HepG2 (cell line): ENCODE measurements around the gene DNAJB11. TPM values are rescaled to one million over a fixed set of nuclear protein-coding genes. Genes with fewer than 3 reads are reported as not detected.

Experiments
- ISX ChIP-seq: sonication (generic); formaldehyde crosslinking; conservative IDR thresholded peaks from 2 replicates; pipeline ENCODE4 v1.5.0; 2020; ENCODE audit warnings: missing genetic modification reagents
- JUN ChIP-seq: sonication (generic); formaldehyde crosslinking; IDR thresholded peaks from 2 replicates; pipeline ENCODE4 v1.4.0; 2020; ENCODE audit warnings: mild to moderate bottlenecking, missing genetic modification reagents
- MAF1 ChIP-seq: sonication (generic); formaldehyde crosslinking; IDR thresholded peaks from 2 replicates; pipeline ENCODE4 v1.5.0; 2020; ENCODE audit warnings: missing genetic modification reagents, borderline replicate concordance
- MTF1 ChIP-seq: sonication (generic); formaldehyde crosslinking; IDR thresholded peaks from 2 replicates; pipeline ENCODE4 v1.5.0; 2020; ENCODE audit warnings: missing genetic modification reagents
- NCOR1 ChIP-seq: fragments of 200-600 bp; sonication (generic); IDR thresholded peaks from 2 replicates; pipeline ENCODE4 v1.7.0; 2017; ENCODE audit warnings: antibody characterized with exemption, low read length, borderline replicate concordance
- NFKB2 ChIP-seq: sonication (generic); formaldehyde crosslinking; IDR thresholded peaks from 2 replicates; pipeline ENCODE4 v1.4.0; 2020; ENCODE audit warnings: missing genetic modification reagents, borderline replicate concordance
- POLR2G ChIP-seq: fragments of 200-400 bp; formaldehyde crosslinking; IDR thresholded peaks from 2 replicates; pipeline ENCODE4 v1.6.1; 2018; ENCODE audit warnings: mild to moderate bottlenecking, low read depth, low read length, moderate library complexity
- RORA ChIP-seq: sonication (generic); formaldehyde crosslinking; IDR thresholded peaks from 2 replicates; pipeline ENCODE4 v1.5.0; 2020; ENCODE audit warnings: mild to moderate bottlenecking, missing genetic modification reagents, moderate library complexity
- SIN3A ChIP-seq: IDR thresholded peaks from 2 replicates; pipeline ENCODE4 v1.6.1; 2011; ENCODE audit warnings: low read depth, mild to moderate bottlenecking, control low read depth, low read length, borderline replicate concordance
- U2AF2 ChIP-seq: fragments of 200-400 bp; formaldehyde crosslinking; IDR thresholded peaks from 2 replicates; pipeline ENCODE4 v1.6.1; 2017; ENCODE audit warnings: low read depth, mild to moderate bottlenecking, low read length
- ZBTB1 ChIP-seq: sonication (generic); formaldehyde crosslinking; IDR thresholded peaks from 2 replicates; pipeline ENCODE4 v1.4.0; 2020; ENCODE audit warnings: missing genetic modification reagents, borderline replicate concordance
- ZNF142 ChIP-seq: sonication (generic); formaldehyde crosslinking; IDR thresholded peaks from 2 replicates; pipeline ENCODE4 v1.4.0; 2020; ENCODE audit warnings: missing genetic modification reagents
- ZNF782 ChIP-seq: sonication (generic); formaldehyde crosslinking; IDR thresholded peaks from 2 replicates; pipeline ENCODE4 v1.4.0; 2020; ENCODE audit warnings: missing genetic modification reagents, mild to moderate bottlenecking, borderline replicate concordance
- ZNF883 ChIP-seq: sonication (generic); formaldehyde crosslinking; IDR thresholded peaks from 2 replicates; pipeline ENCODE4 v1.5.1; 2020; ENCODE audit warnings: mild to moderate bottlenecking, missing genetic modification reagents; ENCODE audit errors: not compliant biosample characterization
- ZSCAN30 ChIP-seq: sonication (generic); formaldehyde crosslinking; IDR thresholded peaks from 2 replicates; pipeline ENCODE4 v1.5.0; 2020; ENCODE audit warnings: mild to moderate bottlenecking, missing genetic modification reagents
- polyA plus RNA-seq, 8 experiments: library from polyadenylated mRNA; depleted of rRNA in 3 of 8; stranded (reverse) in 7 of 8; unstranded in 1 of 8; fragments of >200 nt; fragmentation: Illumina TruSeq in 4 of 8; extraction: Trizol in 4 of 8; gene quantifications; 2 replicates each; pipeline versions ENCODE4 v1.2.1 to v1.2.3, GENCODE V29; 2011 to 2016; ENCODE audit warnings: low read depth in 4 of 8, missing spikeins in 1 of 8, mixed read lengths in 1 of 8; ENCODE audit not compliant: insufficient read depth in 1 of 8
- total RNA-seq, 5 experiments: library from RNA; depleted of rRNA; stranded (reverse); fragments of >200 nt; fragmentation: Illumina TruSeq; extraction: Trizol; gene quantifications; 2 replicates each; pipeline ENCODE4 v1.2.3, GENCODE V29; 2016; ENCODE audit warnings: low read depth in 1 of 5
- TF ChIP-seq, protein P1 (sequence below), 2 experiments: fragments of 450-650 bp in 1 of 2; sonication (generic) in 1 of 2; formaldehyde crosslinking in 1 of 2; IDR thresholded peaks; 2 replicates each; pipeline versions ENCODE4 v1.6.1 to v1.8.0; 2016 to 2022; ENCODE audit warnings: antibody characterized with exemption in 1 of 2, mild to moderate bottlenecking in 1 of 2, missing genetic modification reagents in 1 of 2

The DNAJB11 gene
- total and polyA plus RNA-seq, 2 of the 13 experiments (the other 11 are each of a cell fraction or from before 2014, with no cell fraction given) = 41.0 to 132 TPM

- TF ChIP-seq, protein P1, sequence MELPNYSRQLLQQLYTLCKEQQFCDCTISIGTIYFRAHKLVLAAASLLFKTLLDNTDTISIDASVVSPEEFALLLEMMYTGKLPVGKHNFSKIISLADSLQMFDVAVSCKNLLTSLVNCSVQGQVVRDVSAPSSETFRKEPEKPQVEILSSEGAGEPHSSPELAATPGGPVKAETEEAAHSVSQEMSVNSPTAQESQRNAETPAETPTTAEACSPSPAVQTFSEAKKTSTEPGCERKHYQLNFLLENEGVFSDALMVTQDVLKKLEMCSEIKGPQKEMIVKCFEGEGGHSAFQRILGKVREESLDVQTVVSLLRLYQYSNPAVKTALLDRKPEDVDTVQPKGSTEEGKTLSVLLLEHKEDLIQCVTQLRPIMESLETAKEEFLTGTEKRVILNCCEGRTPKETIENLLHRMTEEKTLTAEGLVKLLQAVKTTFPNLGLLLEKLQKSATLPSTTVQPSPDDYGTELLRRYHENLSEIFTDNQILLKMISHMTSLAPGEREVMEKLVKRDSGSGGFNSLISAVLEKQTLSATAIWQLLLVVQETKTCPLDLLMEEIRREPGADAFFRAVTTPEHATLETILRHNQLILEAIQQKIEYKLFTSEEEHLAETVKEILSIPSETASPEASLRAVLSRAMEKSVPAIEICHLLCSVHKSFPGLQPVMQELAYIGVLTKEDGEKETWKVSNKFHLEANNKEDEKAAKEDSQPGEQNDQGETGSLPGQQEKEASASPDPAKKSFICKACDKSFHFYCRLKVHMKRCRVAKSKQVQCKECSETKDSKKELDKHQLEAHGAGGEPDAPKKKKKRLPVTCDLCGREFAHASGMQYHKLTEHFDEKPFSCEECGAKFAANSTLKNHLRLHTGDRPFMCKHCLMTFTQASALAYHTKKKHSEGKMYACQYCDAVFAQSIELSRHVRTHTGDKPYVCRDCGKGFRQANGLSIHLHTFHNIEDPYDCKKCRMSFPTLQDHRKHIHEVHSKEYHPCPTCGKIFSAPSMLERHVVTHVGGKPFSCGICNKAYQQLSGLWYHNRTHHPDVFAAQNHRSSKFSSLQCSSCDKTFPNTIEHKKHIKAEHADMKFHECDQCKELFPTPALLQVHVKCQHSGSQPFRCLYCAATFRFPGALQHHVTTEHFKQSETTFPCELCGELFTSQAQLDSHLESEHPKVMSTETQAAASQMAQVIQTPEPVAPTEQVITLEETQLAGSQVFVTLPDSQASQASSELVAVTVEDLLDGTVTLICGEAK (IDR thresholded peaks at IDR 0.05) = no peak
- TF ChIP-seq, protein P1 (CRISPR knock-in tag; IDR thresholded peaks at IDR 0.05) = no peak
- TF ChIP-seq ZBTB1 (CRISPR knock-in tag) (no peak), POLR2G (peak; percentile 76; the same call in 1 of the 2 replicates), NFKB2 (CRISPR knock-in tag) (no peak), ZNF883 (CRISPR knock-in tag) (no peak), U2AF2 (no peak), ISX (CRISPR knock-in tag) (0 out of 2 replicates have a peak, but pooled peaks have one; percentile 19), MTF1 (CRISPR knock-in tag) (no peak), RORA (peak; percentile 84; the same call in 1 of the 2 replicates), JUN (CRISPR knock-in tag) (no peak), MAF1 (CRISPR knock-in tag) (no peak), ZNF142 (0 out of 2 replicates have a peak, but pooled peaks have one; percentile 28), ZNF782 (no peak), SIN3A (0 out of 2 replicates have a peak, but pooled peaks have one; percentile 17), ZSCAN30 (CRISPR knock-in tag) (no peak), NCOR1 (no peak)
Observed at GRCh38 chr3:186614266-186614596, 43.7 kb downstream of the DNAJB11 start (continued).
